ENCODE data around the gene OR14A16.

Gene OR14A16

GRCh38 chr1:247812637-247813036, 11.3 kb downstream of the OR14A16 start:
- DNase-seq (ENCODE audit: low read depth), result no peak
- no peak overlapping the region for H3K4me3 ChIP-seq (ENCODE audit: low read depth, low read length)
- no peak for TF ChIP-seq CTCF (IDR thresholded peaks at IDR 0.05; ENCODE audit: low read depth, low read length, missing control alignments)
- in situ Hi-C loops (cut with HindIII; ENCODE audit: low sequenced_read_pairs), result no loop called here

GRCh38 chr1:247797518-247797917, 26.4 kb downstream of the OR14A16 start:
- in situ Hi-C loops (cut with HindIII; ENCODE audit: low sequenced_read_pairs), result no loop called here
- no peak for TF ChIP-seq CTCF (IDR thresholded peaks at IDR 0.05; ENCODE audit: low read depth, low read length, missing control alignments)
- DNase-seq (ENCODE audit: low read depth), result no peak
- H3K4me3 ChIP-seq (ENCODE audit: low read depth, low read length), result no peak overlapping the region

GRCh38 chr1:247769603-247770002, 54.3 kb downstream of the OR14A16 start:
- DNase-seq (ENCODE audit: low read depth), result no peak
- in situ Hi-C loops (cut with HindIII; ENCODE audit: low sequenced_read_pairs), result no loop called here
- no peak overlapping the region for H3K4me3 ChIP-seq (ENCODE audit: low read depth, low read length)
- TF ChIP-seq CTCF (IDR thresholded peaks at IDR 0.05; ENCODE audit: low read depth, low read length, missing control alignments), result no peak

All from astrocyte of the cerebellum (primary cell).